ENCODE results near the gene WIZ.
"Not testable (repeated sequence)": the region's sequence is repeated elsewhere in the genome, so short reads cannot be mapped to it uniquely, and the experiment has no call there.

Gene WIZ

GRCh38 chr19:15449620-15450527 lies at the start of gene WIZ:
Gene WIZ (minus strand): TSS chr19:15449956. CDS start chr19:15448307, 1,649 bp downstream.
- peak; percentile 82 for DNase-seq (ENCODE audit: low read depth)

- no peak for DNase-seq (ENCODE audit: low read depth)
Measured at GRCh38 chr19:15498910-15499309, 49.2 kb upstream of the WIZ start.

- no peak for DNase-seq (ENCODE audit: low read depth)
Measured at GRCh38 chr19:15498156-15498858, 48.6 kb upstream of the WIZ start.

- DNase-seq (ENCODE audit: low read depth) = no peak
Measured at GRCh38 chr19:15495151-15495550, 45.4 kb upstream of the WIZ start.

- DNase-seq (ENCODE audit: low read depth) = no peak
Measured at GRCh38 chr19:15488489-15489226, 38.9 kb upstream of the WIZ start.

- DNase-seq (ENCODE audit: low read depth) = no peak
Measured at GRCh38 chr19:15487038-15487437, 37.3 kb upstream of the WIZ start.

GRCh38 chr19:15485768-15486167 lies 36.0 kb upstream of the WIZ start:
- DNase-seq (ENCODE audit: low read depth) = not testable (repeated sequence)

GRCh38 chr19:15480996-15481395 lies 31.2 kb upstream of the WIZ start:
- not testable (repeated sequence) for DNase-seq (ENCODE audit: low read depth)

- no peak for DNase-seq (ENCODE audit: low read depth)
Measured at GRCh38 chr19:15479391-15480345, 29.9 kb upstream of the WIZ start, which contains the start of gene PGLYRP2. Gene PGLYRP2 (minus strand): TSS chr19:15479501. CDS start chr19:15479371, 130 bp downstream.

GRCh38 chr19:15476325-15476724 lies 26.6 kb upstream of the WIZ start:
- DNase-seq (ENCODE audit: low read depth) = no peak

GRCh38 chr19:15475611-15476010 lies 25.9 kb upstream of the WIZ start:
- no peak for DNase-seq (ENCODE audit: low read depth)

- DNase-seq (ENCODE audit: low read depth) = no peak
Measured at GRCh38 chr19:15475169-15475568, 25.4 kb upstream of the WIZ start.

GRCh38 chr19:15473821-15474220 lies 24.1 kb upstream of the WIZ start:
- DNase-seq (ENCODE audit: low read depth) = not testable (repeated sequence)

GRCh38 chr19:15471639-15472101 lies 21.9 kb upstream of the WIZ start:
- DNase-seq (ENCODE audit: low read depth) = no peak

- DNase-seq (ENCODE audit: low read depth) = no peak
Measured at GRCh38 chr19:15469513-15470297, 19.9 kb upstream of the WIZ start.

- no peak for DNase-seq (ENCODE audit: low read depth)
Measured at GRCh38 chr19:15468675-15469512, 19.1 kb upstream of the WIZ start.

- DNase-seq (ENCODE audit: low read depth) = no peak
Measured at GRCh38 chr19:15467734-15468214, 18.0 kb upstream of the WIZ start.

- DNase-seq (ENCODE audit: low read depth) = peak; percentile 24
Measured at GRCh38 chr19:15466851-15467733, 17.3 kb upstream of the WIZ start.
